Esophagus muscularis mucosa (tissue), 4 donors: Measurements from ENCODE around the gene MOGAT2.
"Not testable (repeated sequence)": the region's sequence is repeated elsewhere in the genome, so short reads cannot be mapped to it uniquely, and the experiment has no call there.

Experiments used
- CTCF ChIP-seq, 3 experiments: fragments of 200-600 bp in 2 of 3; fragments of 450-650 bp in 1 of 3; sonication (generic) in 2 of 3; IDR thresholded peaks; one replicate each; pipeline ENCODE4 v1.5.1; 2017 to 2019; ENCODE audit warnings: antibody characterized with exemption in 3 of 3, mild to moderate bottlenecking in 2 of 3, moderate library complexity in 1 of 3
- EP300 ChIP-seq: sonication (generic); formaldehyde crosslinking; IDR thresholded peaks from one replicate; pipeline ENCODE4 v1.6.1; 2017; ENCODE audit warnings: antibody characterized with exemption
- POLR2A ChIP-seq: fragments of 450-650 bp; IDR thresholded peaks from one replicate; pipeline ENCODE4 v1.6.1; 2017; ENCODE audit warnings: antibody characterized with exemption, moderate library complexity, mild to moderate bottlenecking, low read depth
- POLR2AphosphoS5 ChIP-seq, 2 donors: sonication (generic); formaldehyde crosslinking; IDR thresholded peaks; one replicate each; pipeline ENCODE4 v1.6.1; 2017; ENCODE audit warnings: antibody characterized with exemption in 2 of 2

- TF ChIP-seq CTCF (IDR thresholded peaks at IDR 0.05); POLR2A; POLR2AphosphoS5 (IDR thresholded peaks at IDR 0.05); EP300: not testable (repeated sequence)
These were observed 31.2 kb downstream of the MOGAT2 start for GRCh38 chr11:75748729-75749273.
